Measurements from ENCODE around the gene PAPPA.

DNA sequence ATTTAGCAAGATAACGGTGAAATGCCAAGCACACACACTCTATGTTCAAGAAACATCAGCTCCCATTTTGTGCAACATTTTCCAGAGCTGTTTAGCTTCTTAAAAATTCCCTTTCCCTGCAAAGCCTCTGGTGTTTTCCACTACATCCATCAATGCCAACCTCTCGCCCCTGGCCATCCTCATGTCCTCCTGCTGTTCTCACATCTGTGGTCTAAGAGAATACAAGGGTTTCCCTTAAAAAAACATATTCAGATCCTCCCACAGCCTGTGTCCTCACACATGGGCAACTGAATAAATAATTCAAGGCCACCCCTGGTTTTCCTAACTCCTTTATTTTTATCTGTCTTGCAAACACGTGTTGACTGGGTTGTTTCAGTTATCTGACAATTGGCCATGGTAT is 70.3 kb downstream of the PAPPA start:
- TF ChIP-seq, protein P1, sequence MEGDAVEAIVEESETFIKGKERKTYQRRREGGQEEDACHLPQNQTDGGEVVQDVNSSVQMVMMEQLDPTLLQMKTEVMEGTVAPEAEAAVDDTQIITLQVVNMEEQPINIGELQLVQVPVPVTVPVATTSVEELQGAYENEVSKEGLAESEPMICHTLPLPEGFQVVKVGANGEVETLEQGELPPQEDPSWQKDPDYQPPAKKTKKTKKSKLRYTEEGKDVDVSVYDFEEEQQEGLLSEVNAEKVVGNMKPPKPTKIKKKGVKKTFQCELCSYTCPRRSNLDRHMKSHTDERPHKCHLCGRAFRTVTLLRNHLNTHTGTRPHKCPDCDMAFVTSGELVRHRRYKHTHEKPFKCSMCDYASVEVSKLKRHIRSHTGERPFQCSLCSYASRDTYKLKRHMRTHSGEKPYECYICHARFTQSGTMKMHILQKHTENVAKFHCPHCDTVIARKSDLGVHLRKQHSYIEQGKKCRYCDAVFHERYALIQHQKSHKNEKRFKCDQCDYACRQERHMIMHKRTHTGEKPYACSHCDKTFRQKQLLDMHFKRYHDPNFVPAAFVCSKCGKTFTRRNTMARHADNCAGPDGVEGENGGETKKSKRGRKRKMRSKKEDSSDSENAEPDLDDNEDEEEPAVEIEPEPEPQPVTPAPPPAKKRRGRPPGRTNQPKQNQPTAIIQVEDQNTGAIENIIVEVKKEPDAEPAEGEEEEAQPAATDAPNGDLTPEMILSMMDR (IDR thresholded peaks at IDR 0.05) = no peak
- no peak for TF ChIP-seq POLR2A (IDR thresholded peaks at IDR 0.05)
